HG03060 (cell line): ENCODE measurements around the gene TAS1R1.
A peak's percentile ranks its signal among the peaks of the same experiment; 100 is the strongest.

Experiments
- ATAC-seq: cut with Tn5 transposase; IDR thresholded peaks from one replicate; pipeline ENCODE4 v1.9.1; 2021; ENCODE audit warnings: low read depth, moderate number of reproducible peaks; ENCODE audit not compliant: unreplicated experiment

The TAS1R1 gene

DNA sequence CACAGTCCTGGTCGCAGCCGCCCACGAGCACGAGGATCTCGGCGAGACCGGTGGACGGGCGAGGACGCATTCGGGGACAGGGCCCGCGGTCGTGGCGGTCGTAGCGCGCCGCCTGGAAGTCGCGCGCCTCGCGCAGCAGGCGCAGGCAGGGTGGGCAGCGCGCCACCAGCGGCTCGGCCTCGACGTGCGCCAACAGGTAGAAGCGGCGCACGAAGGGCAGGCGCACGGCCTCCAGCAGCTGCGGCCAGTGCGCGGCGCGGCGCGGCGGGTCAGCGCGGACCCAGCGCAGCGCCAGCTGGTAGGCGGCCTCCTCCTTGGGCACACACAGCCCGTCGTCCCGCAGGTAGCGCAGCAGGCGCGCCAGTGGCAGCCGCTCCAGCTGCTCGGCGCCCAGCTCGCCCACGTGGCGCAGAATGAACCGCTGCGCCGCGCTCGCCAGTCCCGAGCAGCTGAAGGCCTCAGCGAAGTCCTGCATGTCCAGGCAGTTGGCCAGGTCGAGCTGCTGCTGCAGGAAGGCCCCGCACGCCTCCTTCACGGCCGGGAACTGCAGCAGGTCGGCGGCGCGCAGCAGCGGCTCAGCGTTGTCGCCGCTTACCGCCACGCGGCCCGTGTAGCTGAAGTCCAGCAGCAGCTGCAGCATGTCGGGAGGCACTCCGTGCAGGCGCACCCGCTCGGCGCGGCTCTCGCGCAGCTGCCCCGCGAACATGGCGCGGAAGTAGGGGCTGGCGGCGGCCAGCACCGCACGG, 47.0 kb downstream of the TAS1R1 start:
- ATAC-seq = no peak

DNA sequence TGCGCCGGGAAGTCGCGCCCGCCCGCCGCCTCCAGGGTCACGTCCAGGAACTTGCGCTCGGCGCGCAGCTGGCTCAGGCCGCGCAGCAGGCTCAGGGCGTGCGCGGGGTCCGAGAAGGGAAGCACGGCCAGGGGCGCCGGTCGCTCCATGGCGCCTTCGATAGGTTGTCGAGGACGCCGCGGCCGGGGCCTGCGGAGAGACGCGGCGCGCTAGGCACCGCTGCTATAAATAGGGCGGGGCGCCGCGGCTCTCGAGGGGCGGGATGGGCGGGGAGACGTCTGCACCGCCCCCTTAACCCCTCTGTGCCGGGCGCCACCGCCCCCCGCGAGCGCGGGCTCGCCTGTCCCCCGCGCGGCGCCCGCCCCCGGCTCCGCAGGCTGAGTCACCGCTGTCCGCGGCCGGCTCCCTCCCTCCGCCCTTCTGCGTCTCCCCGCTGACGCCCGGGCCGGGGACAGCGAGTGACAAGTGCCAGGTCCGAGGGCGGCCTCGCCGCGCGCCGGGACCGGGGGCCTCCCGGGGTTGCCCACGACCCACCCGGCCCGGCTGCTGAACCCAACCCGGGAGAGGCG, 47.6 kb downstream of the TAS1R1 start, which contains the start of gene KLHL21:
TSS of gene KLHL21 (minus strand) at position 201 of the 569 bp plus-strand sequence. CDS start at position 149, 52 bp downstream.
- ATAC-seq = no peak

DNA sequence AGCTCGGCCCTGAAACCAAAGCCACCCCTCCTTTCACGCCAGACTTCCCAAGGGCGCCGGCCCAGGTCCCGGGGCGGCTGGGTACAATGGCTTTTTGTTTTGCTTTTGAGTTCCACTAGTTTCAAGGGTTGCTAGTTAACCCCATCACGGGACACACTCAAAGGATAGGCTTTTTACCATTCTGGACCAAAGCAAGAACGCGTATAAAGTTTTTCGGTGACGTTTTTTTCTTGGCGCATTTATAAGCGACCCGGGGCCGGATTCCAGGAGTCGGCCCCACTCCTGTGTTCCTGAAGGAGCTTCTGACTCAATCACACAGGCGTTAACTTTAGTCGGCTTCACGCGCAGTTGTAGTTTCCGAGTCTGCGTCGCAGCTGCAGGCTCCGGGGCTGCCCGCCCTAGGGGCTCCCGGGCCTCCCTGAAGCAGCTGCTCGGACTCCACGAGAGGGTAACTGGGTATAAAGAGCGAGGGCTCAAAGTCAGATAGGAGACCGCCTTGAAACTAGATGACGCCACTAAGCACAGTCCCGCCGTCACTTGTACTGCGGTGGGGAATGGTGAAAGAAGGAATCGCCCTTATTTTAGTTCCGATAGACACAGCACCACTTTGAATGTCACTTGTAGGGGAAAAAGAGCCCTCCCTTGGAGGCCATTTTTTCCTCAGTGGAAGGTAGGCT, 48.3 kb downstream of the TAS1R1 start:
- ATAC-seq = no peak

DNA sequence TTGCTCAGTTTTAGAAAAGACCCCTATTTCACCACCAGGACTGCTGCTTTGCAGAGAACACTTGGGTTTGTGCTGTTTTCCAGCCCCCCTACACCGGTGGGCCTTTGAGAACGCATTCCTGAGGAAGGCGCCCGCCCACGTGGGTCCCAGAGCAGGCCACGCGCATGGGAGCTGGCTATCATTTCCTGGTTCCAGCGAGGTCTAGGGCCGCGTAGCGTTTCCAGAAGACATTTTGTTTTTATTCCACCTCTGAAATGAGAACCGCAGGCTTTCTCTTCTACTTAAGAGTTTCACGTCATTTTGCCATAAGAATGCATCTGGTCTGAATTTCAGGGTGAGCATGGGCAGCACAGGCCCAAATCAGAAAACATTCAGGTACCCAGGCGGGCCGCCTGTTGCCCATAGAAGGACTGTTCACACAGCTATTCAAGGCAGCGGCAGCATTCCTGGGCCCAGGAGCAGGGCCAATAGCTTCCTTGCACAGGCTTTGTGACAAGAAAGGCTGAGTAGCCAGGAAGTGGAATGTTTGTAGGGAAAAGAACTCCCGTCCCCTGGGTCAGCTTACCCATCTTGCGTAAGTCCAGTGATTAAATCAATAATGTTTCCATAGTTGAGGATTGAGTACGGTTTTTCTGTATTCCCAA, 48.9 kb downstream of the TAS1R1 start:
- ATAC-seq = no peak

DNA sequence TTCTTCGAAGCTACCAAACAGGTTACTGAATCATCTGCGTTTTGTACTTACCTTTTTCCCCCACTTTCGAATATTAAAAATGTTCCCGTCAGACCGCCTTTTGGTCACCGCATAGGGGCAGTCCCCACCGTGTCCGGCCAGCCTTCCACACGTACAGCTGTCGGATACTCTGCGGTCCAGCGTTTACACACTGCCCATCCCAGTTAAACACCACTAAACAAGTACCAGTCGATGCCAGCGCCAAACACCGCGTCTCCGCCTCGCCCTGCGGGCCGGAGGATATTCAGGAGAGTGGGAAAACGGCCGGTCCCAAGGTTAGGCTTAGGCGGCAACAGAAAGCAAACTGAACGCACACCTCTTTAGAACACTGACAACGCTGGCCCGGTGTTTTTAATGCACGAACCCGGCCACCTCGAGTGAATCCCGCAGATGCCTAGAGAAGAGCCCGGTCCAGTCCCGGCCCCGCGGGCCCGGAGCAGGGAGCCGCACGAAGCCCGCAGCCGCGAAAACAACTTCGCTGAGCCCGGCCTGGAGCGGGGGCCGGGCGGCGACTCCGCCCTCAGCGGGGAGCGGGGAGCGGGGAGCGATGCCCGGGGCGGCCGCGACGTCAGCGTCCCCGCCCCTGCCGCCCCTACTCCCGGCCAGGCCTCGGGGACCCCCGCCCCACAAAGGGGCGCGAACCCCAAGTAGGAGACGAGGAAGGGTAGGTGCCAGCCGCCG, 57.7 kb downstream of the TAS1R1 start:
- peak; percentile 1 for ATAC-seq

DNA sequence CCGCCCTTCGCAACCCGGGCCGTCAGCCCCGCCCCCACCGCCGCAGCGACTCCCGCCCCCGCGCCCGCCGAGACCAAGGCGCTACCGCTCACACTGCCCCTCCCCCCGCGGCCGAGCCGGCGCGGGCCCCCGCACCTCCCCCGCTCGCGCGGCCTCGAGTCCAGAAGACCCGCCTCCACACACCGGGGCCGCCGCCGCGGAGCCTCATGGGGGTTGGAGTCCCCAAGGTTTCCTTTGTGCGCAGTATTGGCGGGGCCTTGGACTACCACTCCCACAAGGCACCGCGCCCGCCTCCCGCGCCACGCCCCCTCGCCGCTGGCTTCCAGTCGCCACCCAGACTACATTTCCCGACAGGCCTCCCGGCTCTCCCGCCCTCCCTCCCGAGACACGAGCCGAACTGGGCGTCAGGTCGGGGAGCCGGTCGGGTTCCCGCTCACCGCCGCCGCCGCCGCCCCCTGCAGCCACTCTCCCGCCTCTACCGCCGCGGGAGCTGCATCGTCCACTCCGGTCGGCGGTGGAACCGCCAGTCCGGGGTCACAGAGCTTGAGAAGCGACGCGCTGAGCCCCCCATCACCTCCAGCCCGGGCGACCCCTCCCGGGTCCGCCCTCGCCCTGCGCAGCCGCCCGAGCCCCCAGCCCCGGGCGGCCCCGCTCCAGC, 58.4 kb downstream of the TAS1R1 start, which contains the start of gene PHF13:
TSS of gene PHF13 (plus strand) at position 371 of the 658 bp plus-strand sequence. CDS start 336 bp downstream, outside the sequence.
- peak; percentile 80 for ATAC-seq

DNA sequence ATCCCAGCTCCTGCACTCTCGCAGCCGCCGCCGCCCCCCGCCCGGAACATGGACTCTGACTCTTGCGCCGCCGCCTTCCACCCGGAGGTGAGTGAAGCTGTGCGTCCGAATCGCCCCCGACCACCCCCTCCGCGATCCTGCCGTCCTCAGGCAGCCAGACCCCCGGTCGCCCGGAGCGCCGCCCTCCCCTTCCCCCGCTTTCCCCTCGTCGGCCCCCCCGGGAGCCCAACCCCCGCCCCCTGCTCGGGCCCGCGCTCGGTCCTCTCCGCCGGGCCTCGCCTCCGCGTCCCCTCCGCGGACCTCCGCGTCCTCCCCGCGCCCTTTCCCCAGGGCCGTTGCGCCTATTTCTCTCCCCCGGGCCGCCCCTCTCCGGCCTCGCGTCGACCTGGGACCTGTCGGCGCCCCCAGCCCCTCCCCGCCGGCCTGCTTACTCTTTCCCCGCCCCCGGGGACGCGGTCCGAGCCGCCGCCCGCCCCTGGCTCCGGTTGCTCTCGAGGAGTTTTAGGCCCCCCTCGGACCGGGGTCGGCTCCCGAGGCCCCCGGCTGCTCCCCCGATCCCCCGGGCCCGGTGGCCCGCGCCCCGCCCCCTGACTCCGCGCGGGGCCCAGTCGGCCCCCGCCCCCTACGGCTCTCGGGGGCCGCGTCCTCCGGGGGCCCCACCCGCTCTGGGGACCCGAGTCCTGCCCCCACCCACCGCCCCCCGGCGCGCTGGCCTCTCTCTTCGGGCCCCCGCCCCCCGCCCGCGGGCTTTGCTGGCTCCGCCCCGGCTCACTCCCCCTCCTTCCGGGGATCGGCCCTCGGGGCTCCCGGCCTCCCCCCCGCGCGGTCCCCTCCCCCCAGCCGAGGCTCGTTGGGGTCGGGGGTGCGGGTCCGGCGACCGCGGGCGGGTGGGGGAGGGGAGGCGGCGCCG, 59.2 kb downstream of the TAS1R1 start:
- ATAC-seq = no peak

DNA sequence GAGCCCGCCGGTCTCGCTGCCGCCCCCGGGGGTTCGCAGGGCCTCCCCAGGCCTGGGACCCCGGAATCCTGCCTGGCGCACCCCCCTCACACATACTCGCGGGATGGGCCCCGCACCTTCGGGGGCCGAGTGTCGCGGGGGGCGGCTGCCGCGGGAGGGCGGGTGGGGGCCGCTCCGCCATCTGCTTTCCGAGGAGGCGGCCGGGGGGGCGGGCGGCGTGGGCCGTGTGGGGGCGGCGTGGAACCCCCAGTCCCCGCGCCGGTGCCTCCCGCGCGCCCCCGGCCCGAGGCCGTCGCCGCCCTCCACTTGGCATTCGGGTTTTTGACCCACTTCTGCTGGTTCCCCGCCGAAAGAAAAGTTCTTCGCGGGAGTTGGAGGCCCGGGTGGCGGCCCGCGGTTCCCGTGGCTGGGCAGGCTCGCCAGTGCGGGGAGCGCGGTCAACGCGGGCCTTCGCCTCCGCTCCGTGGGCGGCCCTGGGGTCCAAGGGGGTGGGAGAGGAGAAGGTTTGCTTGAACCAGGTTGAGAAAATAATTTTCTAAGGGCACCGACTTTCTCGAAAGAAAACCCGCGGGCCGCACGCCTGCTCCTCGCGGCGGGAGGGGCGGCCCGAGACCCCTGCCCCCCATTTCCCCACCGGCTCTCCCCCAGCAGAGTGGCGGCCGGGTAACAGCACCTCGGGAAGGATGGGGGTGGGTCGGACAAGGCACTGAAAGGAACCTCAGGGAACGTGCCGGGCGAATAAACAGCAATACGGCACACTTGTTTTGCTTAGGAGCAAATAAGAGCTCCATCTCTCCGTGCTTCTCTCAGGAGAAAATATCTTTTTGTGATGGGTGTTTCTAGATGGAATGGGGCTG, 60.0 kb downstream of the TAS1R1 start:
- no peak for ATAC-seq

DNA sequence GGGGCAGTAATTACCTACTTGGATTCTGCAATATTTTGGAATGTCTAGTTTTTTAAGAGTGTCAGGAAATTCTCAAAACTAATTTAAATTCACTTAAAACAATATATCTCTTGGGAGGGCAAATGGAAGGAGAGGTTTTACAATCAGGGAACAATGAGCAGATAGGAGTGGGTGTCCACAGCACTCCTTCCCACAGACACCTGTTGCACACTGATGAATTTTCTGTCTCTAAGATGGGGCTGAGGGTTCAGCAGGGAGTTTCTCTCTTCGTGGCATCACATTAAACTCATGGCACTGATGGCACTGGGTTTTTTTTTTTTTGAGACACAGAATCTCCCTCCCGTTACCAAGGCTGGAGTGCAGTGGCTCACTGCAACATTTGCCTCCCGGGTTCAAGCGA, 63.9 kb downstream of the TAS1R1 start:
- no peak for ATAC-seq

DNA sequence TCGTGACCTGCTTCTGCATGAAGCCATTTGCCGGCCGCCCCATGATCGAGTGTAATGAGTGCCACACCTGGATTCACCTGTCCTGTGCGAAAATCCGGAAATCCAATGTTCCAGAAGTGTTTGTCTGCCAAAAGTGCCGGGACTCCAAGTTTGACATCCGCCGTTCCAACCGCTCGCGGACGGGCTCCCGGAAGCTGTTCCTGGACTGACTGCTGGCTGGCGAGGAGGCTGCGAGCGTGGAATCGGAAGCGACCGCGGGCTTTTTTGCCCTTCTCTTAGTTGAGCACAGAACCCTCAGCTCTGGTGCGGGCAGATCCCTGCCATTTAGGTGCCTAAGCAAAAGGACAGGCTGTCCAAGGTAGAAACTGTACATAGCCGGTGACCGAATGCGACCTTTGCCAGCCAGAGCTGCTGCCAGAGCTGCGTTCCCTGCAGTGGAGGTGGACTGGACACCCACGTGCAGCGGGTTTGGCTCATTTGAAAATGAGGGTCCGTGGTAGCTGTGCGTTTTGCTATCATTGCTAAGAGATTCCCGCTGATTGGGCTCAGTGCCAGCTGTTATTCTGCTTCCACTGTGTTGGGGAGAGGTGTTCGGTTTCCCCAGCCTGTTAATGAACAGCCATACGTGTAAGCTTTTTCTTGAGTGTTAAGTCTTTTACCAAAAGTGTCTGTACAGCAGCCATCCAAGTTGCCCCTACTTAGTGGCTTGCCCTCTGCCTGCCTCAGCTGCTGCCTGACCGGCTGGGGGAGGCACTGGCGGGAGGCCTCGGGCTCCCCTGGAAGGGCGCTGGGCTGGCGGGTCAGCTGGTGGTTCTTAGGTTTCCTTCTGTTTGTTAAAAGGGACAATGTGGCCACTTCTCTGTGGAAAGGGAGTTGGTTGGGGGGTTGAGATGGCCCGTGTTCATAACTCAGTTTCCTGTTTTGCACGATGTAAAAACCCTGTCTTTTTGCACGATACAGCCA, 66.6 kb downstream of the TAS1R1 start:
- ATAC-seq = no peak

DNA sequence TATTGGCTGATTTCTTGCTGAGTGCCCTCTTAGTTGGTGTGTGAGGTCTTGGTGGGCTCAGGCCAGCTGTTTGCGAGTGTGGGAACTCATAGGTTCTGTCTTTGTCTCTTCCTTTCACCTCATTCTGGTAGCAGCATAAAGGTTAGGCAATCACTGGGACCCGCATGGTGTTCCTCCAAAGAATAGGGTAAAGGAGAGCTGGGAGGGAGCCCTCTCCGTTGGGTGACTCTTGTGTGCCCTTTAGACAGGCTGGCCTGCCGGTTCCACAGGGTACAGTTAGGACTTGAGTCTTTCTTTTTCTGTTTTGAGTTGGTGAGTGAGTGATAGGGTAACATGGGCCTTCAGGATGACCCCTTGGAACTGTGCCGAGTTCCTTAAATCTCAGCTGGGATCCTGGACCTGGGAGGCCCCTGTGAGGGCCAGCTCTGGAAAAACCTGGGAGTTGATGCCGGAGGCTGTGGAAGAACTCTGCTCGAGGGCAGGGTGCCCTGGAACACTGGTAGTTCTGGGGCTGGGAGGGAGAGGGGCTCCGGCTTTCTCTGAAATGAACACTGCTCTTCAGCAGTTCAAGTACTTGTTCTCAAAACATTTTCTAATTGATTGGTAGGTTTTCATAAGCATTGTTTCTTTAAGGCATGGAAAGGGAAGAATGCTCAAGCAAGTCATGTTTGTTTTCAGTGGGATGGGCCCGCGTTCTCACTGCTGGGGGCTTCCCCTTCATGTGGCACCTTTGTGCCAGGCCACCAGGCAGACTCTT, 67.5 kb downstream of the TAS1R1 start:
- no peak for ATAC-seq

DNA sequence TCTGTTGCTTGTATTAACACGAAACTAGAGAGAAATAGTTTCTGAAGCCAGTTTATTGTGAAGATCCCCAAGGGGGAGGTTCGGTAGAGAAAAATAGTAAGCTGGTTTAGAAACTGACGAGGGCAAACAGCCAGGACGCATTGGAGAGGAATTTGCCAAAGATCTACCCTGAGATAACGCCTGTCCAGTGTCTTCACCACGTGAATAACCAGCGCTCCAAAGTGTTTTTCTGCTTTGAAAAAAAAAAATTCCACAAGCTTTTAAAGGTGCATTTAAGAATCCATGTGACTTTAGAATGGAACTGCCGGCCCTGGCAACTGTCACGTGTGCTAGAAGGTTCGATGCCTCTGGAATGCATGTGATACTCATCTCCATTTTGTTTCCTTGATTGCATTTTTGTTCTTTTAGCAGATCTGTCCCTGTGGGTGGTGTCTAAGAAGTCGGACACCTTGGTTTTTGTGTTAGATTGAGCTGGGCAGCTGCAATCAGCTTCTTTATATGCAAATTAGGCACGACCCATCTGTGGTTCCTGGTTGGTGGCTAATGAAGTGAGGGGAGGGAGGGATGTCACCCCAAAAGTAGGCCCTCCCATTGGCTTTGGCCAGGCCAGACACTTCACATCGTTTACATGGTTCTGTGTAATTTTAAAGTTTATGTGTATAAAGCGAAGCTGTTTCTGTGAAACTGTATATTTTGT, 68.3 kb downstream of the TAS1R1 start:
- no peak for ATAC-seq

DNA sequence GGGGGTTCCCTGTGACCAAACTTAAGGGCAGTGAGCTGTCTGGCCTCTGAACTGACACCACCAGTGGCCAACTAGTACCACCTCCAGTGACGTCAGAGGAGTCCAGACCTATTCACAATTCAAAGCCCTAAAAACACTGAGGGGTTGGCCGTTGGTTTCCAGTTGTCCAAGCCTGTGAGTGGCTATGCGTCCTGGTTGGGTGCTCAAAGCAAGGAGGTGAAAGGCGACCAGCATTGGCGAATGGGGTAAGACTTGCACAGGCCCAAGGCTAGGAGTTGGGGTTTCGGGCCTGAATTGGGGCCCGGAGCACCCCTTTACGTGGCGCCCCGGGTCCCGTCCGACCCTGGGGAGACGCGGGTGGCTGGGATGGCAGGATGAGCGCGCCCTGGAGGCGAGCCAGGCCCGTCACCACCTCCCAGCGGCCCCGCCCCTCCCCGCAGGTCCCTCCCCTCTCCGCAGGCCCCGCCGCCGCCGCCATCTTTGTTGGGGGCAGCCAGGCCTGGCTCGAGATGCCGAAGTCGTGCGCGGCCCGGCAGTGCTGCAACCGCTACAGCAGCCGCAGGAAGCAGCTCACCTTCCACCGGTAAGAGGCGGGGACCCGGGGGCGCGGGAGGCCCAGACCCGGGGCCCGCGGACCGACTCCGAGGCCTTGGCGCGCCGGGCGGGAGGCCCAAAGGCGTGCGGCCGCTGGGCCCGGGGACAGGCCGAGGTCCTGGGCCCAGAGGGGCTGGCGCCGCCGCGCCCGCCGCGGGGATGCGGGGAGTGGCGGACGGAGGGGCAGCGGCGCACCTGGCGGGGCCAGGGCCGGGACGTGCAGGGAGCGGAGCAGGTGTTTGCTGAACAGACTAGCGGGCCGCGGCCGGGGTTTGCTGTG, 69.8 kb downstream of the TAS1R1 start, which contains the start of gene THAP3:
TSS of gene THAP3 (plus strand) at position 159 of the 874 bp plus-strand sequence. CDS start at position 510, 351 bp downstream.
- no peak for ATAC-seq

DNA sequence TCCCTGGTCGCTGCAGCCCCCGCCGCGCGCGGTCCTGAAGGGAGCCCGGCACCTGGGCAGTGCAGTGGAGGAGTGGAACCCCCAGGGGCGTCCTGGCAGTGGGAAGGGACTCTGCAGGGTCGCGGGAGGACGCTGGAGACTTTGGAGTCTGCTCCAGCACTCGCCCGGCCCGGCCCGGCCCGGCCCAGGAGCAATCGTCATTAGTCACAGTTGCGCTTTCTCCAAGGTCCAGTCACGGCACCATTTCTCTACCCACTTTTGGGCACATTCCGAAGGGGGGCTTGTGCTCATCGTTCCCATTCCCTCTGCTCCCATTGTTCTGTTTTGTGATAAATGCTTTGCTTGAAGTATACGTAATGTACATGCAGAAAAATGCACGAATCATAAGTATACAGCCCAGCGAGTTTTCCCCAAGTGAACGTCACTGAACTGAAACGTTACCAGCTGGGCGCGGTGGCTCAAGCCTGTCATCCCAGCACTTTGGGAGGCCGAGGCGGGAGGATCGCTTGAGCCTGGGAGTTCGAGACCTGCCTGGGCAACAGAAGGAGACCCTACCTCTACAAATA, 70.6 kb downstream of the TAS1R1 start:
- no peak for ATAC-seq
